ENCODE data around the gene PARD3.

DNA sequence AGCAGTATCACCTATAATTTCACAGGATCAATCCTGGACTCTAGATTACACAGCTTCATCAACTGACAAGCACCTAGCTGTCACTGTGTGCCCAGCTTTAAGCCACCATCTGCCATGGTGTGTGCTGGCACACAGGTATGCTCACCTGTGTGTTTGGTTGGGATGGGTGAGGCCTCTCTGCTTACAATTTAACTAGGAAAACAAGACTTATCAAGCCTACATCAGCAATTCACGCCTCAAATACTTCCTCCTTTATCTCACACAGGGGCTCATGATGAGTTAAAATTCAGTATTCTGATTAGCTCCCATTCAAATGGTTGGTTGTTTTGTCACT lies 608.2 kb downstream of the PARD3 start:
- TF ChIP-seq KDM1A (IDR thresholded peaks at IDR 0.05; ENCODE audit: low read depth), result no peak
- TF ChIP-seq EP300 (IDR thresholded peaks at IDR 0.05), result no peak
- TF ChIP-seq, protein P1, sequence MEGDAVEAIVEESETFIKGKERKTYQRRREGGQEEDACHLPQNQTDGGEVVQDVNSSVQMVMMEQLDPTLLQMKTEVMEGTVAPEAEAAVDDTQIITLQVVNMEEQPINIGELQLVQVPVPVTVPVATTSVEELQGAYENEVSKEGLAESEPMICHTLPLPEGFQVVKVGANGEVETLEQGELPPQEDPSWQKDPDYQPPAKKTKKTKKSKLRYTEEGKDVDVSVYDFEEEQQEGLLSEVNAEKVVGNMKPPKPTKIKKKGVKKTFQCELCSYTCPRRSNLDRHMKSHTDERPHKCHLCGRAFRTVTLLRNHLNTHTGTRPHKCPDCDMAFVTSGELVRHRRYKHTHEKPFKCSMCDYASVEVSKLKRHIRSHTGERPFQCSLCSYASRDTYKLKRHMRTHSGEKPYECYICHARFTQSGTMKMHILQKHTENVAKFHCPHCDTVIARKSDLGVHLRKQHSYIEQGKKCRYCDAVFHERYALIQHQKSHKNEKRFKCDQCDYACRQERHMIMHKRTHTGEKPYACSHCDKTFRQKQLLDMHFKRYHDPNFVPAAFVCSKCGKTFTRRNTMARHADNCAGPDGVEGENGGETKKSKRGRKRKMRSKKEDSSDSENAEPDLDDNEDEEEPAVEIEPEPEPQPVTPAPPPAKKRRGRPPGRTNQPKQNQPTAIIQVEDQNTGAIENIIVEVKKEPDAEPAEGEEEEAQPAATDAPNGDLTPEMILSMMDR (IDR thresholded peaks at IDR 0.05), result no peak

Data from A549 (cell line).